Right lobe of liver (tissue), 4 donors: ENCODE results near the gene SP140.

Source experiments
- POLR2A ChIP-seq: fragments of 450-650 bp; IDR thresholded peaks from one replicate; pipeline ENCODE4 v1.6.1; 2017; ENCODE audit warnings: antibody characterized with exemption, mild to moderate bottlenecking
- TF ChIP-seq, protein P1 (sequence below), 4 donors: fragments of 200-600 bp in 3 of 4; fragments of 450-650 bp in 1 of 4; IDR thresholded peaks; one replicate each; pipeline versions ENCODE4 v1.5.1 to v1.8.0; 2016 to 2022; ENCODE audit warnings: antibody characterized with exemption in 4 of 4, mild to moderate bottlenecking in 2 of 4
- donor health status: DM: no; HTN: no; CAD: no.
- donor health status: DM: no; HTN: no; CAD: no.
- donor health status: DM: no; HTN: yes; CAD: no.

DNA sequence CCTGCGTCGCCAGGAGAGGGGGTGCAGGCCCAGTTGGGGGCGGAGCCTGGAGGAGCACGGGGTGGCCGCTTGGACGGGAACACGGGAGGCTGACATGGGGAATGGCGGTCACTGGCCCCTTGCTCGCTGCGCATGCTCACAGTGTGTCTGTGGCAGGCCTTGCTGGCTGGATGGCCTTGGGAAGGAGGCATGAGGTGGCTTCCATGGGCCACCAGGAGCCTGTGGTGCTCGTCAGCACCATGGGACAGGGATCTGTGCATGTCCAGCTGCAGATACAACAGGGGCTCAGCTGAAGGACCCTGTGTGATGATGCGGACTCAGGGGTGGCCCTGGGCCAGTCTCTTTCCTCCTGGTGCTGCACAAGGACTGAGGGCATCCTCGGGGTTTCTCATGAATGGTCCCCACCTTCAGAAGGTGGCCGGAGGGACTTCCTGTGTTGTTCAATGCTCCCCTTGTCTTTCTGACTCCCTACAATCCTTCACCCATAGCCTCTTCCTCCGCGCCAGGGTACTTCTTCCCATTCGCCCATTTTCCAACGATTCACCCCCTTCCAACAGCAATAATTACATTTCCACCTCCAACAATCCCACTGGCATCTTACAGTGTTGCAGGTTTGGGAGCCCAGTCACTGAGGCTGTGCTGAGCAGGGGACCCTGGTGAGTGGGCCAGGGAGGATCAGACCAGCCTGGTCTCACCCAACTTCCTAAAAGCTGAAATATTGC lies 98.0 kb downstream of the SP140 start:
- TF ChIP-seq, protein P1, sequence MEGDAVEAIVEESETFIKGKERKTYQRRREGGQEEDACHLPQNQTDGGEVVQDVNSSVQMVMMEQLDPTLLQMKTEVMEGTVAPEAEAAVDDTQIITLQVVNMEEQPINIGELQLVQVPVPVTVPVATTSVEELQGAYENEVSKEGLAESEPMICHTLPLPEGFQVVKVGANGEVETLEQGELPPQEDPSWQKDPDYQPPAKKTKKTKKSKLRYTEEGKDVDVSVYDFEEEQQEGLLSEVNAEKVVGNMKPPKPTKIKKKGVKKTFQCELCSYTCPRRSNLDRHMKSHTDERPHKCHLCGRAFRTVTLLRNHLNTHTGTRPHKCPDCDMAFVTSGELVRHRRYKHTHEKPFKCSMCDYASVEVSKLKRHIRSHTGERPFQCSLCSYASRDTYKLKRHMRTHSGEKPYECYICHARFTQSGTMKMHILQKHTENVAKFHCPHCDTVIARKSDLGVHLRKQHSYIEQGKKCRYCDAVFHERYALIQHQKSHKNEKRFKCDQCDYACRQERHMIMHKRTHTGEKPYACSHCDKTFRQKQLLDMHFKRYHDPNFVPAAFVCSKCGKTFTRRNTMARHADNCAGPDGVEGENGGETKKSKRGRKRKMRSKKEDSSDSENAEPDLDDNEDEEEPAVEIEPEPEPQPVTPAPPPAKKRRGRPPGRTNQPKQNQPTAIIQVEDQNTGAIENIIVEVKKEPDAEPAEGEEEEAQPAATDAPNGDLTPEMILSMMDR (IDR thresholded peaks at IDR 0.05), result no peak
- no peak for TF ChIP-seq POLR2A
